Caco-2 (cell line): ENCODE results near the gene JARID2. TPM values are rescaled to one million over a fixed set of nuclear protein-coding genes. Genes with fewer than 3 reads are reported as not detected.

ENCODE experiments used
- BruUV-seq: library from RNA; stranded (reverse); fragments of 400-500 nt; replicated peaks from 2 replicates; lab custom pipeline; 2021; lab: Mats Ljungman, UMichigan
- CTCF ChIA-PET: fragments of 300-600 bp; sonication (Branson Sonifier 250); formaldehyde crosslinking; loops from one replicate; lab custom pipeline; 2022; ENCODE audit warnings: antibody characterized with exemption; lab: Charles Lee
- POLR2A ChIA-PET: fragments of 300-600 bp; sonication (Branson Sonifier 250); formaldehyde crosslinking; loops from one replicate; lab custom pipeline; 2022; ENCODE audit warnings: antibody characterized with exemption; lab: Charles Lee
- DNase-seq, 2 experiments: peaks; one replicate each; pipeline versions ENCODE4 v3.0.0 to v3.0.0-alpha.2; 2020 to 2022
- H3K27me3 ChIP-seq: replicated peaks from 2 replicates; pipeline ENCODE4 v1.6.0; 2011; ENCODE audit warnings: low read length; ENCODE audit not compliant: control insufficient read depth, insufficient read depth
- H3K36me3 ChIP-seq: 2 replicates; pipeline ENCODE4 v1.5.1; 2011; ENCODE audit warnings: low read length; ENCODE audit not compliant: control insufficient read depth, insufficient read depth
- H3K4me1 ChIP-seq: fragments of 250-450 bp; sonication (Bioruptor Pico); 2 replicates; pipeline ENCODE4 v1.5.1; 2020; ENCODE audit warnings: mild to moderate bottlenecking
- H3K4me3 ChIP-seq: 2 replicates; pipeline ENCODE4 v1.5.1; 2011; ENCODE audit warnings: low read depth, mild to moderate bottlenecking, control low read depth, low read length
- H3K9me3 ChIP-seq: fragments of 250-450 bp; sonication (Bioruptor Pico); 2 replicates; pipeline ENCODE4 v1.5.1; 2020; ENCODE audit warnings: mild to moderate bottlenecking, moderate library complexity
- H3K27ac Mint-ChIP-seq: one replicate; pipeline ENCODE4 v1.8.0; 2022; ENCODE audit warnings: mixed read lengths; ENCODE audit not compliant: unreplicated experiment
- H3K27me3 Mint-ChIP-seq: one replicate; pipeline ENCODE4 v1.8.0; 2022; ENCODE audit warnings: mixed read lengths; ENCODE audit not compliant: insufficient read depth, unreplicated experiment
- H3K36me3 Mint-ChIP-seq: one replicate; pipeline ENCODE4 v1.8.0; 2022; ENCODE audit warnings: mild to moderate bottlenecking, mixed read lengths; ENCODE audit not compliant: insufficient read depth, unreplicated experiment
- H3K4me1 Mint-ChIP-seq: one replicate; pipeline ENCODE4 v1.8.0; 2022; ENCODE audit warnings: low read depth, mixed read lengths; ENCODE audit not compliant: unreplicated experiment
- H3K4me3 Mint-ChIP-seq: one replicate; pipeline ENCODE4 v1.8.0; 2022; ENCODE audit warnings: mild to moderate bottlenecking, moderate library complexity, mixed read lengths; ENCODE audit not compliant: unreplicated experiment
- H3K9me3 Mint-ChIP-seq: one replicate; pipeline ENCODE4 v1.8.0; 2022; ENCODE audit warnings: mixed read lengths; ENCODE audit not compliant: unreplicated experiment
- intact Hi-C: fragments of 100-400 bp; cut with micrococcal nuclease; formaldehyde crosslinking; loops from one replicate; pipeline ENCODE4 v1.10.0; 2022; ENCODE audit not compliant: unreplicated experiment
- total RNA-seq: library from RNA; stranded (reverse); gene quantifications from 2 replicates; pipeline ENCODE4 v1.2.3, GENCODE V29; 2022
- TF ChIP-seq, protein P1 (sequence below), 2 experiments: fragments of 200-600 bp in 1 of 2; IDR thresholded peaks; 1 replicate in 1 of 2; 2 replicates in 1 of 2; pipeline versions ENCODE4 v1.5.1 to v1.8.0; 2011 to 2022; ENCODE audit warnings: antibody characterized with exemption in 1 of 2, control low read depth in 1 of 2, inconsistent platforms in 1 of 2, low read depth in 1 of 2, low read length in 1 of 2, mild to moderate bottlenecking in 1 of 2, moderate library complexity in 1 of 2; ENCODE audit not compliant: insufficient read depth in 1 of 2, severe bottlenecking in 1 of 2, unreplicated experiment in 1 of 2

The JARID2 gene
- total RNA-seq, 1 experiment from 2014 or later, result 18.3 TPM

DNA sequence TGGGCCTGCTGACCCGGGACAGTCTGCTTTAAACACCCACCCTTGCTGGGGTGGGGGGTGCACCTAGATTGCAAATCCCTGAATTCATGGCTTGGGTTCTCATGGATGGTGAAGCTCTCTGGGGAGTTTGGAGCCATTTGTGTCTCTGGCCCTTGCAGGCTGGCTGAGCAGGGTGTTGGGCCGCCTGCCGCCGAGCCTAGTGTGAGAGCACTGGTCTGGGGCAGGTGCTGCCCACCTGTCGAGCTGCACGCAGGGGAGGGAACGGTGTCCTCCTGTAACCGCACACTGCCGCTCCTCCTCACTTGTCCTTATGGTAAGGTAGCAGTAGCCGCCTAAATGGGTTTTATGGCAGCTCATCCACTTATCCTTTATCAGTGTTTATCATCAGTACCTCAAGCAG, 273.0 kb downstream of the JARID2 start:
- no peak overlapping the region for H3K4me3 Mint-ChIP-seq
- POLR2A ChIA-PET, result no interaction called here
- CTCF ChIA-PET, result no interaction called here

GRCh38 chr6:15519681-15520080, 273.8 kb downstream of the JARID2 start:
- H3K27me3 Mint-ChIP-seq, result no peaks in the 10 kb centered on the region
- CTCF ChIA-PET, result no interaction called here

More for the DNA sequence above, 273.0 kb downstream of the JARID2 start:
- TF ChIP-seq, protein P1, sequence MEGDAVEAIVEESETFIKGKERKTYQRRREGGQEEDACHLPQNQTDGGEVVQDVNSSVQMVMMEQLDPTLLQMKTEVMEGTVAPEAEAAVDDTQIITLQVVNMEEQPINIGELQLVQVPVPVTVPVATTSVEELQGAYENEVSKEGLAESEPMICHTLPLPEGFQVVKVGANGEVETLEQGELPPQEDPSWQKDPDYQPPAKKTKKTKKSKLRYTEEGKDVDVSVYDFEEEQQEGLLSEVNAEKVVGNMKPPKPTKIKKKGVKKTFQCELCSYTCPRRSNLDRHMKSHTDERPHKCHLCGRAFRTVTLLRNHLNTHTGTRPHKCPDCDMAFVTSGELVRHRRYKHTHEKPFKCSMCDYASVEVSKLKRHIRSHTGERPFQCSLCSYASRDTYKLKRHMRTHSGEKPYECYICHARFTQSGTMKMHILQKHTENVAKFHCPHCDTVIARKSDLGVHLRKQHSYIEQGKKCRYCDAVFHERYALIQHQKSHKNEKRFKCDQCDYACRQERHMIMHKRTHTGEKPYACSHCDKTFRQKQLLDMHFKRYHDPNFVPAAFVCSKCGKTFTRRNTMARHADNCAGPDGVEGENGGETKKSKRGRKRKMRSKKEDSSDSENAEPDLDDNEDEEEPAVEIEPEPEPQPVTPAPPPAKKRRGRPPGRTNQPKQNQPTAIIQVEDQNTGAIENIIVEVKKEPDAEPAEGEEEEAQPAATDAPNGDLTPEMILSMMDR (IDR thresholded peaks at IDR 0.05; ENCODE audit: insufficient read depth in 1 of 2, low read depth in 1 of 2, low read length in 1 of 2, severe bottlenecking in 1 of 2, unreplicated experiment in 1 of 2), result no peak
- intact Hi-C loops, result loop anchor here (5.0 kb wide), 1 partner anchor 103 kb away; no protein-coding TSS in a partner anchor
- Histone ChIP-seq H3K4me3 (no peak overlapping the region), H3K27me3 (no peaks in the 10 kb centered on the region), H3K9me3 (no peaks in the 10 kb centered on the region), H3K36me3 (no peaks in the 10 kb centered on the region; the same call in 1 of the 2 replicates), H3K4me1 (no peaks in the 10 kb centered on the region)
- Mint-ChIP-seq H3K36me3 (peaks cover 92% of the 10 kb centered on the region), H3K27ac (no peak overlapping the region), H3K27me3 (no peaks in the 10 kb centered on the region), H3K9me3 (no peaks in the 10 kb centered on the region), H3K4me1 (no peaks in the 10 kb centered on the region)
- BruUV-seq, result no TSS peak
- DNase-seq, result peak in 1 of 2 experiments; percentile 7

DNA sequence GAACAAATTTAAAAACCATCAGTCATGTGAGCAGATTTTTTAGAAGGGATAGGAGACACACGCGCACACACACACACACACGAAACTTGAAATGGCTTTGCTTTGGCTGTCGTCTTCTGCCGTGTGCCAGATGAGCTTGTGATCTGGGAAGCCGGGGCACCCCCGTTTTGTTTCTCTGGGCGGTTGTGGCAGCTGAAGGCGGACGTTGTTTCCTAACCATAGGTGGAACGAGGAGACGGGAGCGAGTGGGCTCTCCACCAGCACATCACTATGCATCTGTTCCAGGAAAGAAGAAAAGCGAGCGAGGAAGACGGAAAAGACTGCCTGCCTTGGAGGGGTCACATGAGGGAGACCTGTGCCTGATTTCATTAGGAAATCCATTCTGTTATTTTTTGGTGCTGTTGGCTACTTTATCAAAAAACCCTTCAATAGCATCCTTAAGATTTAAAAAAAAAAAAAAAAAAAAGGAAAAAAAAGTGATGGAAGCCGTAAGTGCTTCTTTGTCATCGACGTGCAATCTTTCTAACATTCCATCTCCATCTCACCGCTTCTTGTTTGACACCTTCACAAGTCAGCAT, 274.8 kb downstream of the JARID2 start:
- POLR2A ChIA-PET, result no interaction called here
- no peaks in the 10 kb centered on the region for H3K4me1 ChIP-seq
- no peaks in the 10 kb centered on the region; the same call in 1 of the 2 replicates for H3K36me3 ChIP-seq
- CTCF ChIA-PET, result no interaction called here
- BruUV-seq, result no TSS peak
- TF ChIP-seq, protein P1 (IDR thresholded peaks at IDR 0.05; ENCODE audit: insufficient read depth in 1 of 2, low read depth in 1 of 2, low read length in 1 of 2, severe bottlenecking in 1 of 2, unreplicated experiment in 1 of 2), result no peak
- no peak overlapping the region for H3K27ac Mint-ChIP-seq
- H3K9me3 ChIP-seq, result no peaks in the 10 kb centered on the region
- intact Hi-C loops, result no loop called here
- peaks cover 6% of the 10 kb centered on the region for H3K4me1 Mint-ChIP-seq
- no peaks in the 10 kb centered on the region for H3K27me3 ChIP-seq
- DNase-seq, result no peak
- H3K4me3 Mint-ChIP-seq, result no peak overlapping the region
- H3K9me3 Mint-ChIP-seq, result peaks cover 7% of the 10 kb centered on the region
- no peaks in the 10 kb centered on the region for H3K27me3 Mint-ChIP-seq
- peaks cover 92% of the 10 kb centered on the region for H3K36me3 Mint-ChIP-seq
- H3K4me3 ChIP-seq, result no peak overlapping the region

More at GRCh38 chr6:15519681-15520080, 273.8 kb downstream of the JARID2 start:
- no peak overlapping the region for H3K27ac Mint-ChIP-seq
- no peak for DNase-seq
- POLR2A ChIA-PET, result no interaction called here
- intact Hi-C loops, result loop anchor here (5.0 kb wide), 1 partner anchor 103 kb away; no protein-coding TSS in a partner anchor
- H3K4me1 ChIP-seq, result no peaks in the 10 kb centered on the region
- H3K4me3 ChIP-seq, result no peak overlapping the region
- TF ChIP-seq, protein P1 (IDR thresholded peaks at IDR 0.05; ENCODE audit: insufficient read depth in 1 of 2, low read depth in 1 of 2, low read length in 1 of 2, severe bottlenecking in 1 of 2, unreplicated experiment in 1 of 2), result no peak
- no peaks in the 10 kb centered on the region; the same call in 1 of the 2 replicates for H3K36me3 ChIP-seq
- BruUV-seq, result no TSS peak
- H3K4me1 Mint-ChIP-seq, result no peaks in the 10 kb centered on the region
- no peaks in the 10 kb centered on the region for H3K9me3 Mint-ChIP-seq
- H3K4me3 Mint-ChIP-seq, result no peak overlapping the region
- no peaks in the 10 kb centered on the region for H3K9me3 ChIP-seq
- H3K36me3 Mint-ChIP-seq, result peaks cover 89% of the 10 kb centered on the region
- no peaks in the 10 kb centered on the region for H3K27me3 ChIP-seq
